Spleen (tissue), 7 donors: ENCODE results near the gene PIMREG.
A peak's percentile ranks its signal among the peaks of the same experiment; 100 is the strongest.

Source experiments
- CTCF ChIP-seq, 11 experiments: fragments of 200-600 bp in 7 of 11; fragments of 450-650 bp in 4 of 11; sonication (generic) in 4 of 11; IDR thresholded peaks in 8 of 11; conservative IDR thresholded peaks in 3 of 11; 1 replicate in 7 of 11; 2 replicates in 4 of 11; pipeline versions ENCODE4 v1.4.0 to v1.8.0; 2016 to 2021; ENCODE audit warnings: antibody characterized with exemption in 11 of 11, inconsistent platforms in 4 of 11, mild to moderate bottlenecking in 1 of 11
- POLR2A ChIP-seq, 3 donors: fragments of 450-650 bp; IDR thresholded peaks; one replicate each; pipeline ENCODE4 v1.5.1; 2017; ENCODE audit warnings: antibody characterized with exemption in 3 of 3, mild to moderate bottlenecking in 1 of 3
- POLR2AphosphoS5 ChIP-seq, 3 donors: sonication (generic); formaldehyde crosslinking; IDR thresholded peaks; one replicate each; pipeline ENCODE4 v1.5.1; 2017; ENCODE audit warnings: antibody characterized with exemption in 3 of 3
- donor health status: DM: no; HTN: no; CAD: no; lungs with moderate emphysema.
- donor health status: DM: no; HTN: no; CAD: no.
- donor health status: DM: no; HTN: no; CAD: no.

GRCh38 chr17:6477831-6478383, 33.7 kb downstream of the PIMREG start:
- TF ChIP-seq CTCF (IDR thresholded peaks at IDR 0.05 in 8 of 11, conservative IDR thresholded peaks at IDR 0.05 in 3 of 11) (no peak), POLR2A (IDR thresholded peaks at IDR 0.05) (no peak), POLR2AphosphoS5 (IDR thresholded peaks at IDR 0.05) (peak; percentile 2 to 50 (median 21))
